Smooth muscle cell (in vitro differentiated cells): Measurements from ENCODE around the gene BIRC2. TPM values are rescaled to one million over a fixed set of nuclear protein-coding genes. Genes with fewer than 3 reads are reported as not detected.

Experiments used
- DNase-seq: peaks from one replicate; lab custom pipeline; 2025; ENCODE audit not compliant: unreplicated experiment; lab: John Stamatoyannopoulos, UW
- H2AFZ ChIP-seq: fragments of 200-600 bp; sonication (generic); 2 replicates; pipeline ENCODE4 v1.6.0; 2016; ENCODE audit warnings: antibody characterized with exemption, low read depth, mild to moderate bottlenecking
- H3F3A ChIP-seq: fragments of 200-600 bp; sonication (generic); 2 replicates; pipeline ENCODE4 v1.6.0; 2017; ENCODE audit warnings: antibody characterized with exemption, low read depth
- H3K27ac ChIP-seq: fragments of 200-600 bp; sonication (generic); 2 replicates; pipeline ENCODE4 v1.5.1; 2016; ENCODE audit warnings: low read depth, mild to moderate bottlenecking
- H3K27me3 ChIP-seq: fragments of 200-600 bp; sonication (generic); 2 replicates; pipeline ENCODE4 v1.6.1; 2016; ENCODE audit warnings: low read depth, mild to moderate bottlenecking
- H3K36me3 ChIP-seq: fragments of 200-600 bp; sonication (generic); 2 replicates; pipeline ENCODE4 v1.5.1; 2016; ENCODE audit warnings: low read depth
- H3K4me1 ChIP-seq: fragments of 200-600 bp; sonication (generic); 2 replicates; pipeline ENCODE4 v1.5.1; 2016; ENCODE audit warnings: low read depth
- H3K4me2 ChIP-seq: fragments of 200-600 bp; sonication (generic); 2 replicates; pipeline ENCODE4 v1.6.0; 2016; ENCODE audit warnings: mild to moderate bottlenecking
- H3K4me3 ChIP-seq: fragments of 200-600 bp; sonication (generic); 2 replicates; pipeline ENCODE4 v1.5.1; 2016; ENCODE audit warnings: mild to moderate bottlenecking
- H3K79me2 ChIP-seq: fragments of 200-600 bp; sonication (generic); 2 replicates; pipeline ENCODE4 v1.6.0; 2016; ENCODE audit warnings: low read depth, mild to moderate bottlenecking
- H3K9ac ChIP-seq: fragments of 200-600 bp; sonication (generic); 2 replicates; pipeline ENCODE4 v1.6.0; 2016; ENCODE audit warnings: low read depth
- H3K9me3 ChIP-seq: fragments of 200-600 bp; sonication (generic); replicated peaks from 2 replicates; pipeline ENCODE4 v1.5.1; 2016; ENCODE audit warnings: low read depth
- H4K20me1 ChIP-seq: fragments of 200-600 bp; sonication (generic); 2 replicates; pipeline ENCODE4 v1.6.0; 2016; ENCODE audit warnings: low read depth
- WGBS: methylation state at CpG from one replicate; pipeline ENCODE4 v1.1.7; 2016; ENCODE audit warnings: low lambda C conversion rate; 5-methylcytosine and 5-hydroxymethylcytosine counted together
- polyA plus RNA-seq: library from polyadenylated mRNA; unstranded; fragments of >200 nt; fragmentation: Nextera tagmentation; extraction: Ambion mirVana; gene quantifications from 2 replicates; pipeline ENCODE4 v1.2.1, GENCODE V29; 2016
- total RNA-seq: library from RNA; depleted of rRNA; stranded (reverse); fragments of >200 nt; gene quantifications from 2 replicates; pipeline ENCODE4 v1.2.3, GENCODE V29; 2014
- TF ChIP-seq, protein P1 (sequence below): fragments of 200-600 bp; sonication (generic); IDR thresholded peaks from 2 replicates; pipeline ENCODE4 v1.5.1; 2017; ENCODE audit warnings: borderline replicate concordance, mild to moderate bottlenecking, antibody characterized with exemption; ENCODE audit not compliant: insufficient read depth, poor library complexity, severe bottlenecking

BIRC2 gene
- total and polyA plus RNA-seq, 2 experiments from 2014 or later = 46.3 to 170 TPM

DNA sequence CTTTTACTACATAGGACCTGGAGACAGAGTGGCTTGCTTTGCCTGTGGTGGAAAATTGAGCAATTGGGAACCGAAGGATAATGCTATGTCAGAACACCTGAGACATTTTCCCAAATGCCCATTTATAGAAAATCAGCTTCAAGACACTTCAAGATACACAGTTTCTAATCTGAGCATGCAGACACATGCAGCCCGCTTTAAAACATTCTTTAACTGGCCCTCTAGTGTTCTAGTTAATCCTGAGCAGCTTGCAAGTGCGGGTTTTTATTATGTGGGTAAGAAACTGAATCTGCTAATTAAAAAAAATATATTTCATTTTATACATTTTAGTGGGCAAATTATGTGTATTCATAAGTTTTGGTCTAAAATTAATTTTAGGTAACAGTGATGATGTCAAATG, 21.9 kb upstream of the BIRC2 start:
- H3K9ac ChIP-seq = no peak overlapping the region
- H3K27ac ChIP-seq = no peak overlapping the region
- H3F3A ChIP-seq = no peaks in the 10 kb centered on the region
- H2AFZ ChIP-seq = no peak overlapping the region
- no peaks in the 10 kb centered on the region for H3K36me3 ChIP-seq
- no peaks in the 10 kb centered on the region for H4K20me1 ChIP-seq
- no peak overlapping the region for H3K4me2 ChIP-seq
- no peak for DNase-seq
- no peaks in the 10 kb centered on the region for H3K27me3 ChIP-seq
- no peak overlapping the region for H3K4me3 ChIP-seq
- no peaks in the 10 kb centered on the region for H3K4me1 ChIP-seq
- 84% methylated on average over 3 of the region's 3 CpGs for WGBS
- H3K79me2 ChIP-seq = no peaks in the 10 kb centered on the region
- TF ChIP-seq, protein P1, sequence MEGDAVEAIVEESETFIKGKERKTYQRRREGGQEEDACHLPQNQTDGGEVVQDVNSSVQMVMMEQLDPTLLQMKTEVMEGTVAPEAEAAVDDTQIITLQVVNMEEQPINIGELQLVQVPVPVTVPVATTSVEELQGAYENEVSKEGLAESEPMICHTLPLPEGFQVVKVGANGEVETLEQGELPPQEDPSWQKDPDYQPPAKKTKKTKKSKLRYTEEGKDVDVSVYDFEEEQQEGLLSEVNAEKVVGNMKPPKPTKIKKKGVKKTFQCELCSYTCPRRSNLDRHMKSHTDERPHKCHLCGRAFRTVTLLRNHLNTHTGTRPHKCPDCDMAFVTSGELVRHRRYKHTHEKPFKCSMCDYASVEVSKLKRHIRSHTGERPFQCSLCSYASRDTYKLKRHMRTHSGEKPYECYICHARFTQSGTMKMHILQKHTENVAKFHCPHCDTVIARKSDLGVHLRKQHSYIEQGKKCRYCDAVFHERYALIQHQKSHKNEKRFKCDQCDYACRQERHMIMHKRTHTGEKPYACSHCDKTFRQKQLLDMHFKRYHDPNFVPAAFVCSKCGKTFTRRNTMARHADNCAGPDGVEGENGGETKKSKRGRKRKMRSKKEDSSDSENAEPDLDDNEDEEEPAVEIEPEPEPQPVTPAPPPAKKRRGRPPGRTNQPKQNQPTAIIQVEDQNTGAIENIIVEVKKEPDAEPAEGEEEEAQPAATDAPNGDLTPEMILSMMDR = no peak
- no peaks in the 10 kb centered on the region for H3K9me3 ChIP-seq

DNA sequence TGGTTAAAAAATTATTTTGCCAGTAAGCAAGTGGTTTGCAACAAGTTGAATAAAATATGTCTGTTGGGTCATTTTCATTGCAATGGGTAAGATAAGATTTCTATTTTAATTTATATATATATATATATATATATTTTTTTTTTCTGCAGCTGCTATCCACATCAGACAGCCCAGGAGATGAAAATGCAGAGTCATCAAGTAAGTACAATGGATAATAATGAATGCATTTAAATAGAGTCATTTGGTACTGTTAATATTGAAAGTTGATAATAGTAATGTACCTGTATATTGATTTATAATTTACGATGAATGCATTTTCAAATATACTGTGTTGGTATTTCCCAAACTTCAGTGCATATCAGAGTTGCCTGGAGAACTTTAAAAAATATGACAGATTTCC, 18.3 kb upstream of the BIRC2 start:
- Histone ChIP-seq H3K4me1 (no peaks in the 10 kb centered on the region), H3K9ac (no peak overlapping the region), H3K4me2 (no peak overlapping the region), H3K4me3 (no peak overlapping the region), H3K36me3 (no peaks in the 10 kb centered on the region), H3F3A (no peaks in the 10 kb centered on the region), H3K79me2 (no peaks in the 10 kb centered on the region), H3K27ac (no peak overlapping the region), H2AFZ (no peak overlapping the region), H4K20me1 (no peaks in the 10 kb centered on the region), H3K9me3 (no peaks in the 10 kb centered on the region), H3K27me3 (no peaks in the 10 kb centered on the region)
- TF ChIP-seq, protein P1 = no peak
- DNase-seq = no peak
- 100% methylated on average over 1 of the region's 1 CpG for WGBS

DNA sequence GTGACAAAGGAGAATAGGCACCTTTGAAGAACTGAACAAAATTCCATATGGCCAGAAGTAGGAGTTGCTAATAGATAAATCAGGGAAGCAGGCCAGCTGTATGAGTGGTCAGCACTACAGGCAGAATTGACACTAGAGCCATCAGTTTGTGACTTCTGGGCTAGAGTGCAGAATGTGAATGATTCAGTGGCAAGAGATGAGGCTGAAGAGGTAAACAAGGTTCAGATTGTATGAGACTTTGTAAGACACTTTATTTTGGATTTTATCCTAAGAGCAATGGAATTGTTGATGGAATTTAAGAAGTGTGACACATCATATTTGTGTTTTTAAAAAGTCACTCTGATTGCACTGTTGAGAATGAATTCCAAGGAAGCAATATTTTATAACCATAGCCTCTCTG, 16.8 kb upstream of the BIRC2 start:
- Histone ChIP-seq H3K36me3 (no peaks in the 10 kb centered on the region), H4K20me1 (no peaks in the 10 kb centered on the region), H3K4me2 (no peak overlapping the region), H3F3A (no peaks in the 10 kb centered on the region), H3K79me2 (no peaks in the 10 kb centered on the region), H3K27ac (no peak overlapping the region), H3K9me3 (no peaks in the 10 kb centered on the region), H3K9ac (no peak overlapping the region), H2AFZ (no peak overlapping the region), H3K27me3 (no peaks in the 10 kb centered on the region), H3K4me1 (no peaks in the 10 kb centered on the region), H3K4me3 (no peak overlapping the region)
- no peak for DNase-seq
- TF ChIP-seq, protein P1 = no peak

DNA sequence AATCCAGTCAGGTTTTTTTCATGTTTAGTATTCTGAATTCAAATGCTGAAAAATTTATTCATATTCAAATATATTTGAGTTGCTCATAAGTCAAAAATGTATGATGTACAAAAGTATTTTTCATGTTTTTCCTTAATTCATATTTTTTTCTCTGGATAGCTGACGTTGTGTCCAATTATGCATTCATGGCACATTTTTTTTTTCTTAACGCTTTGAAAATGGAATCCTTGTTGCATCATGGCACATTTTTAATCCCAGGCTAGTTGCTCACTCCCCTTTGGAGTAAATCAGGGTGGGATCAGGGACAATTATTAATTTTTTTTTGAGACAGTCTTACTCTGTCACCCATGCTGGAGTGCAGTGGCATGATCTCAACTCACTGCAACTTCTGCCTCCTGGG, 15.7 kb upstream of the BIRC2 start:
- Histone ChIP-seq H3K9ac (no peak overlapping the region), H3F3A (no peaks in the 10 kb centered on the region), H3K27ac (no peak overlapping the region), H3K4me3 (no peak overlapping the region), H3K9me3 (no peaks in the 10 kb centered on the region), H3K27me3 (no peaks in the 10 kb centered on the region), H3K4me1 (no peaks in the 10 kb centered on the region), H3K79me2 (no peaks in the 10 kb centered on the region), H4K20me1 (no peaks in the 10 kb centered on the region), H3K36me3 (no peaks in the 10 kb centered on the region), H2AFZ (no peak overlapping the region), H3K4me2 (no peak overlapping the region)
- no peak for DNase-seq
- TF ChIP-seq, protein P1 = no peak
- WGBS = 84% methylated on average over 2 of the region's 2 CpGs
